HepG2 (cell line): Measurements from ENCODE around the gene SERPINA6. TPM values are rescaled to one million over a fixed set of nuclear protein-coding genes. Genes with fewer than 3 reads are reported as not detected.

Source experiments
- ATAC-seq: fragments of 200-7000 bp; cut with Tn5 transposase; 3 replicates; pipeline ENCODE4 v1.9.1; 2020; ENCODE audit warnings: mild to moderate bottlenecking, moderate library complexity
- BruUV-seq: library from RNA; stranded (reverse); fragments of 400-500 nt; replicated peaks from 2 replicates; lab custom pipeline; 2021; lab: Mats Ljungman, UMichigan
- CTCF ChIA-PET: fragments of 300-600 bp; formaldehyde crosslinking; extraction: SDS; loops from one replicate; lab custom pipeline; 2021; ENCODE audit warnings: low total read pairs, inconsistent platforms, low intra/inter-chr PET ratio; lab: Yijun Ruan, JAX
- POLR2A ChIA-PET: fragments of 350-600 bp; sonication (Branson Sonifier 250); formaldehyde crosslinking; loops from one replicate; lab custom pipeline; 2020; ENCODE audit warnings: antibody characterized with exemption, inconsistent platforms; lab: Yijun Ruan, JAX
- DNase-seq: peaks from one replicate; pipeline ENCODE4 v3.0.0-alpha.2; 2015; ENCODE audit warnings: low spot score
- FAIRE-seq: peaks from 3 replicates; lab custom pipeline; 2011; peaks lifted over from hg19 to GRCh38; lab: Jason Lieb, UNC
- H2AFZ ChIP-seq: one replicate; pipeline ENCODE4 v1.6.1; 2011; ENCODE audit warnings: low read length, inconsistent platforms
- H3K27ac ChIP-seq: fragments of 300-600 bp; 3 replicates; pipeline ENCODE4 v1.8.0; 2011; ENCODE audit warnings: mixed run types, mild to moderate bottlenecking, mixed read lengths, low read length, inconsistent platforms; ENCODE audit not compliant: insufficient read depth; ENCODE audit errors: extremely low read length
- H3K27me3 ChIP-seq, 2 experiments: fragments of 200-600 bp in 1 of 2; 2 replicates in 1 of 2; 3 replicates in 1 of 2; pipeline versions ENCODE4 v1.6.0 to v1.8.0; 2011; ENCODE audit warnings: low read length in 2 of 2, mild to moderate bottlenecking in 2 of 2, moderate library complexity in 2 of 2, inconsistent platforms in 1 of 2; ENCODE audit not compliant: insufficient read depth in 2 of 2, control insufficient read depth in 1 of 2
- H3K36me3 ChIP-seq, 2 experiments: fragments of 200-600 bp in 1 of 2; replicated peaks in 1 of 2; 2 replicates in 1 of 2; 3 replicates in 1 of 2; pipeline versions ENCODE4 v1.5.1 to v1.8.0; 2011; ENCODE audit warnings: low read length in 2 of 2, inconsistent platforms in 1 of 2; ENCODE audit not compliant: insufficient read depth in 2 of 2, control insufficient read depth in 1 of 2
- H3K4me1 ChIP-seq: 2 replicates; pipeline ENCODE4 v1.5.1; 2012; ENCODE audit warnings: low read length, inconsistent platforms; ENCODE audit not compliant: insufficient read depth
- H3K4me2 ChIP-seq: 2 replicates; pipeline ENCODE4 v1.6.0; 2011; ENCODE audit warnings: low read depth, low read length, inconsistent platforms
- H3K4me3 ChIP-seq, 3 experiments: fragments of 200-600 bp in 1 of 3; sonication (generic), shearing (Covaris generic) in 1 of 3; replicated peaks in 1 of 3; 2 replicates each; pipeline ENCODE4 v1.5.1; 2011 to 2016; ENCODE audit warnings: low read length in 3 of 3, inconsistent platforms in 2 of 3, low read depth in 2 of 3, mild to moderate bottlenecking in 2 of 3, control low read depth in 1 of 3, mixed read lengths in 1 of 3; ENCODE audit not compliant: insufficient read depth in 1 of 3
- H3K79me2 ChIP-seq: one replicate; pipeline ENCODE4 v1.6.1; 2011; ENCODE audit warnings: low read length, inconsistent platforms; ENCODE audit not compliant: insufficient read depth
- H3K9ac ChIP-seq: 2 replicates; pipeline ENCODE4 v1.6.0; 2011; ENCODE audit warnings: mild to moderate bottlenecking, low read depth, low read length, inconsistent platforms; ENCODE audit not compliant: insufficient read depth
- H3K9me3 ChIP-seq: 2 replicates; pipeline ENCODE4 v1.5.1; 2012; ENCODE audit warnings: mild to moderate bottlenecking, low read length
- H4K20me1 ChIP-seq: 2 replicates; pipeline ENCODE4 v1.6.0; 2011; ENCODE audit warnings: inconsistent platforms, mild to moderate bottlenecking, low read length, moderate library complexity; ENCODE audit not compliant: insufficient read depth
- ZNF687 ChIP-seq: sonication (generic); formaldehyde crosslinking; IDR thresholded peaks from 2 replicates; pipeline ENCODE4 v1.5.1; 2020; ENCODE audit warnings: mild to moderate bottlenecking, missing genetic modification reagents, moderate library complexity
- WGBS: methylation state at CpG from one replicate; pipeline ENCODE4 v1.1.6; 2017; ENCODE audit warnings: low lambda C conversion rate; 5-methylcytosine and 5-hydroxymethylcytosine counted together
- in situ Hi-C: cut with HindIII; loops from 2 replicates; pipeline ENCODE4 v1.10.0; 2017; ENCODE audit warnings: low pct_unique_long_range_greater_than_20kb; ENCODE audit not compliant: extremely low pct_ligation_motif_present
- intact Hi-C: fragments of 100-400 bp; cut with micrococcal nuclease; formaldehyde crosslinking; loops from one replicate; pipeline ENCODE4 v1.10.0; 2022; ENCODE audit not compliant: unreplicated experiment
- polyA plus RNA-seq, 8 experiments: library from polyadenylated mRNA; depleted of rRNA in 3 of 8; stranded (reverse) in 7 of 8; unstranded in 1 of 8; fragments of >200 nt; fragmentation: Illumina TruSeq in 4 of 8; extraction: Trizol in 4 of 8; gene quantifications; 2 replicates each; pipeline versions ENCODE4 v1.2.1 to v1.2.3, GENCODE V29; 2011 to 2016; ENCODE audit warnings: low read depth in 4 of 8, missing spikeins in 1 of 8, mixed read lengths in 1 of 8; ENCODE audit not compliant: insufficient read depth in 1 of 8
- total RNA-seq, 5 experiments: library from RNA; depleted of rRNA; stranded (reverse); fragments of >200 nt; fragmentation: Illumina TruSeq; extraction: Trizol; gene quantifications; 2 replicates each; pipeline ENCODE4 v1.2.3, GENCODE V29; 2016; ENCODE audit warnings: low read depth in 1 of 5
- TF ChIP-seq, protein P1 (sequence below): sonication (generic); formaldehyde crosslinking; IDR thresholded peaks from 2 replicates; pipeline ENCODE4 v1.9.0; 2021; ENCODE audit warnings: mild to moderate bottlenecking, missing genetic modification reagents
- TF ChIP-seq, protein P2 (sequence below): sonication (generic); formaldehyde crosslinking; IDR thresholded peaks from 2 replicates; pipeline ENCODE4 v1.4.0; 2020; ENCODE audit warnings: missing genetic modification reagents, borderline replicate concordance

Gene SERPINA6
- total and polyA plus RNA-seq, 2 of the 13 experiments (the other 11 are each of a cell fraction or from before 2014, with no cell fraction given): 260 to 333 TPM

GRCh38 chr14:94362614-94363133 is 39.5 kb upstream of the SERPINA6 start (continued):
- TF ChIP-seq, protein P1, sequence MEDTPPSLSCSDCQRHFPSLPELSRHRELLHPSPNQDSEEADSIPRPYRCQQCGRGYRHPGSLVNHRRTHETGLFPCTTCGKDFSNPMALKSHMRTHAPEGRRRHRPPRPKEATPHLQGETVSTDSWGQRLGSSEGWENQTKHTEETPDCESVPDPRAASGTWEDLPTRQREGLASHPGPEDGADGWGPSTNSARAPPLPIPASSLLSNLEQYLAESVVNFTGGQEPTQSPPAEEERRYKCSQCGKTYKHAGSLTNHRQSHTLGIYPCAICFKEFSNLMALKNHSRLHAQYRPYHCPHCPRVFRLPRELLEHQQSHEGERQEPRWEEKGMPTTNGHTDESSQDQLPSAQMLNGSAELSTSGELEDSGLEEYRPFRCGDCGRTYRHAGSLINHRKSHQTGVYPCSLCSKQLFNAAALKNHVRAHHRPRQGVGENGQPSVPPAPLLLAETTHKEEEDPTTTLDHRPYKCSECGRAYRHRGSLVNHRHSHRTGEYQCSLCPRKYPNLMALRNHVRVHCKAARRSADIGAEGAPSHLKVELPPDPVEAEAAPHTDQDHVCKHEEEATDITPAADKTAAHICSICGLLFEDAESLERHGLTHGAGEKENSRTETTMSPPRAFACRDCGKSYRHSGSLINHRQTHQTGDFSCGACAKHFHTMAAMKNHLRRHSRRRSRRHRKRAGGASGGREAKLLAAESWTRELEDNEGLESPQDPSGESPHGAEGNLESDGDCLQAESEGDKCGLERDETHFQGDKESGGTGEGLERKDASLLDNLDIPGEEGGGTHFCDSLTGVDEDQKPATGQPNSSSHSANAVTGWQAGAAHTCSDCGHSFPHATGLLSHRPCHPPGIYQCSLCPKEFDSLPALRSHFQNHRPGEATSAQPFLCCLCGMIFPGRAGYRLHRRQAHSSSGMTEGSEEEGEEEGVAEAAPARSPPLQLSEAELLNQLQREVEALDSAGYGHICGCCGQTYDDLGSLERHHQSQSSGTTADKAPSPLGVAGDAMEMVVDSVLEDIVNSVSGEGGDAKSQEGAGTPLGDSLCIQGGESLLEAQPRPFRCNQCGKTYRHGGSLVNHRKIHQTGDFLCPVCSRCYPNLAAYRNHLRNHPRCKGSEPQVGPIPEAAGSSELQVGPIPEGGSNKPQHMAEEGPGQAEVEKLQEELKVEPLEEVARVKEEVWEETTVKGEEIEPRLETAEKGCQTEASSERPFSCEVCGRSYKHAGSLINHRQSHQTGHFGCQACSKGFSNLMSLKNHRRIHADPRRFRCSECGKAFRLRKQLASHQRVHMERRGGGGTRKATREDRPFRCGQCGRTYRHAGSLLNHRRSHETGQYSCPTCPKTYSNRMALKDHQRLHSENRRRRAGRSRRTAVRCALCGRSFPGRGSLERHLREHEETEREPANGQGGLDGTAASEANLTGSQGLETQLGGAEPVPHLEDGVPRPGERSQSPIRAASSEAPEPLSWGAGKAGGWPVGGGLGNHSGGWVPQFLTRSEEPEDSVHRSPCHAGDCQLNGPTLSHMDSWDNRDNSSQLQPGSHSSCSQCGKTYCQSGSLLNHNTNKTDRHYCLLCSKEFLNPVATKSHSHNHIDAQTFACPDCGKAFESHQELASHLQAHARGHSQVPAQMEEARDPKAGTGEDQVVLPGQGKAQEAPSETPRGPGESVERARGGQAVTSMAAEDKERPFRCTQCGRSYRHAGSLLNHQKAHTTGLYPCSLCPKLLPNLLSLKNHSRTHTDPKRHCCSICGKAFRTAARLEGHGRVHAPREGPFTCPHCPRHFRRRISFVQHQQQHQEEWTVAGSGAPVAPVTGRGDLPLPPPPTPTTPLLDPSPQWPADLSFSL (CRISPR knock-in tag): peak; percentile 93
- TF ChIP-seq, all 625 proteins: peak for 5

GRCh38 chr14:94361682-94362081 is 38.5 kb upstream of the SERPINA6 start:
- in situ Hi-C loops (no loop called here), intact Hi-C loops (no loop called here)
- CTCF ChIA-PET: no interaction called here
- Histone ChIP-seq H3K27me3 (no peaks in the 10 kb centered on the region), H3K4me1 (peaks cover 82% of the 10 kb centered on the region), H3K79me2 (no peaks in the 10 kb centered on the region), H3K27ac (no peak overlapping the region), H3K4me2 (no peak overlapping the region), H3K9ac (no peak overlapping the region), H2AFZ (no peak overlapping the region), H3K36me3 (no peaks in the 10 kb centered on the region), H4K20me1 (no peaks in the 10 kb centered on the region), H3K4me3 (no peak overlapping the region), H3K9me3 (no peaks in the 10 kb centered on the region)
- DNase-seq: no peak
- no CpG with 5 or more reads among the region's 7 CpGs for WGBS
- TF ChIP-seq, protein P2, sequence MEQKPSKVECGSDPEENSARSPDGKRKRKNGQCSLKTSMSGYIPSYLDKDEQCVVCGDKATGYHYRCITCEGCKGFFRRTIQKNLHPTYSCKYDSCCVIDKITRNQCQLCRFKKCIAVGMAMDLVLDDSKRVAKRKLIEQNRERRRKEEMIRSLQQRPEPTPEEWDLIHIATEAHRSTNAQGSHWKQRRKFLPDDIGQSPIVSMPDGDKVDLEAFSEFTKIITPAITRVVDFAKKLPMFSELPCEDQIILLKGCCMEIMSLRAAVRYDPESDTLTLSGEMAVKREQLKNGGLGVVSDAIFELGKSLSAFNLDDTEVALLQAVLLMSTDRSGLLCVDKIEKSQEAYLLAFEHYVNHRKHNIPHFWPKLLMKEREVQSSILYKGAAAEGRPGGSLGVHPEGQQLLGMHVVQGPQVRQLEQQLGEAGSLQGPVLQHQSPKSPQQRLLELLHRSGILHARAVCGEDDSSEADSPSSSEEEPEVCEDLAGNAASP: no peak
- peak; percentile 28; the same call in 1 of the 2 replicates for TF ChIP-seq ZNF687
- BruUV-seq: no TSS peak
- POLR2A ChIA-PET: interaction anchor here (1.0 to 2.9 kb wide), 5 partner anchors 9 to 45 kb away, joined by 3 to 13 read pairs (median 3); partner anchors contain the start of gene SERPINA1
- peak; percentile 23 for ATAC-seq
- FAIRE-seq: no peak
